ENCODE data around the gene REEP5.
A peak's percentile ranks its signal among the peaks of the same experiment; 100 is the strongest.

REEP5 gene

GRCh38 chr5:112849912-112850311 is 72.1 kb downstream of the REEP5 start:
- Mint-ChIP-seq H3K9me3 (peaks cover 4% of the 10 kb centered on the region), H3K27ac (no peak overlapping the region), H3K36me3 (no peaks in the 10 kb centered on the region), H3K4me3 (no peak overlapping the region), H3K4me1 (peaks cover 5% of the 10 kb centered on the region)
- ATAC-seq (no peak), DNase-seq (ENCODE audit: low spot score in 2 of 2) (no peak)

- DNase-seq (ENCODE audit: low spot score in 2 of 2) (no peak), ATAC-seq (peak; percentile 98)
- H3K4me3 Mint-ChIP-seq = no peak overlapping the region
- H3K9me3 Mint-ChIP-seq = no peaks in the 10 kb centered on the region
- peaks cover 5% of the 10 kb centered on the region for H3K4me1 Mint-ChIP-seq
- no peaks in the 10 kb centered on the region for H3K36me3 Mint-ChIP-seq
- peak overlapping the region; percentile 16 for H3K27ac Mint-ChIP-seq
Measured at GRCh38 chr5:112848116-112848811, 73.8 kb downstream of the REEP5 start.

GRCh38 chr5:112847306-112847705 is 74.7 kb downstream of the REEP5 start:
- Mint-ChIP-seq H3K4me1 (peaks cover 5% of the 10 kb centered on the region), H3K27ac (peak overlapping the region; percentile 1), H3K36me3 (no peaks in the 10 kb centered on the region), H3K4me3 (no peak overlapping the region), H3K9me3 (no peaks in the 10 kb centered on the region)
- DNase-seq (ENCODE audit: low spot score in 2 of 2) (no peak), ATAC-seq (no peak)

- peaks cover 5% of the 10 kb centered on the region for H3K4me1 Mint-ChIP-seq
- H3K4me3 Mint-ChIP-seq = no peak overlapping the region
- DNase-seq (ENCODE audit: low spot score in 2 of 2) (no peak), ATAC-seq (no peak)
- H3K27ac Mint-ChIP-seq = peak overlapping the region; percentile 1
- H3K36me3 Mint-ChIP-seq = no peaks in the 10 kb centered on the region
- no peaks in the 10 kb centered on the region for H3K9me3 Mint-ChIP-seq
Measured at GRCh38 chr5:112846556-112846955, 75.5 kb downstream of the REEP5 start.

- ATAC-seq = no peak
- Mint-ChIP-seq H3K27ac (no peak overlapping the region), H3K4me1 (peaks cover 5% of the 10 kb centered on the region), H3K9me3 (no peaks in the 10 kb centered on the region), H3K36me3 (no peaks in the 10 kb centered on the region), H3K4me3 (no peak overlapping the region)
- no peak for DNase-seq (ENCODE audit: low spot score in 2 of 2)
Measured at GRCh38 chr5:112844489-112844888, 77.5 kb downstream of the REEP5 start.

GRCh38 chr5:112833971-112834370 is 88.1 kb downstream of the REEP5 start:
- Mint-ChIP-seq H3K9me3 (no peaks in the 10 kb centered on the region), H3K27ac (no peak overlapping the region), H3K4me1 (no peaks in the 10 kb centered on the region), H3K36me3 (peaks cover 73% of the 10 kb centered on the region), H3K4me3 (no peak overlapping the region)
- ATAC-seq (no peak), DNase-seq (ENCODE audit: low spot score in 2 of 2) (no peak)

GRCh38 chr5:112830378-112830777 is 91.6 kb downstream of the REEP5 start:
- H3K27ac Mint-ChIP-seq = no peak overlapping the region
- no peaks in the 10 kb centered on the region for H3K9me3 Mint-ChIP-seq

More at GRCh38 chr5:112830378-112830777, 91.6 kb downstream of the REEP5 start:
- H3K4me3 Mint-ChIP-seq = no peak overlapping the region
- peaks cover 70% of the 10 kb centered on the region for H3K36me3 Mint-ChIP-seq
- DNase-seq (ENCODE audit: low spot score in 2 of 2) (no peak), ATAC-seq (no peak)
- H3K4me1 Mint-ChIP-seq = no peaks in the 10 kb centered on the region
